GM12872 (cell line): ENCODE data around the gene JHY.

Experiments used
- TF ChIP-seq, protein P1 (sequence below): IDR thresholded peaks from 3 replicates; pipeline ENCODE4 v1.5.1; 2011; ENCODE audit warnings: low read depth, mild to moderate bottlenecking, low read length, moderate library complexity; ENCODE audit not compliant: insufficient read depth

Gene JHY

DNA sequence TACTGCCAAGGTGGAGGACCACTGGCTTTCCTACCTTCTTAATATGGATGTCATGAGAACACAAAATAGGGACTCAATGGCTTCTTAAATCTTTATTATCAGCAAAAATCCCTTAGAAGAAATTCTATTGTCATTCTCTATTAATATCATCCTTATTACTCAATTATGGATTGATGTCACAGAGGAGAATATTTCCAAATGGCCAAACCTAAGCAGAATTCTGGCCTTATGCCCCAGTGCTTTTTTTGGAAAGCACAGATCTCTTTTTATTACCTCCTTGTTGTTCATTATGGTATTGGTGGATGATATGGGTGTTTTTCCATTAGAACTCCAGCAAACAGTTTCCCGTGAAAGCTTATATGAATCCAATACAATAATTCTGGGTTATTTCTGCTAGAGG lies 34.4 kb upstream of the JHY start:
- TF ChIP-seq, protein P1, sequence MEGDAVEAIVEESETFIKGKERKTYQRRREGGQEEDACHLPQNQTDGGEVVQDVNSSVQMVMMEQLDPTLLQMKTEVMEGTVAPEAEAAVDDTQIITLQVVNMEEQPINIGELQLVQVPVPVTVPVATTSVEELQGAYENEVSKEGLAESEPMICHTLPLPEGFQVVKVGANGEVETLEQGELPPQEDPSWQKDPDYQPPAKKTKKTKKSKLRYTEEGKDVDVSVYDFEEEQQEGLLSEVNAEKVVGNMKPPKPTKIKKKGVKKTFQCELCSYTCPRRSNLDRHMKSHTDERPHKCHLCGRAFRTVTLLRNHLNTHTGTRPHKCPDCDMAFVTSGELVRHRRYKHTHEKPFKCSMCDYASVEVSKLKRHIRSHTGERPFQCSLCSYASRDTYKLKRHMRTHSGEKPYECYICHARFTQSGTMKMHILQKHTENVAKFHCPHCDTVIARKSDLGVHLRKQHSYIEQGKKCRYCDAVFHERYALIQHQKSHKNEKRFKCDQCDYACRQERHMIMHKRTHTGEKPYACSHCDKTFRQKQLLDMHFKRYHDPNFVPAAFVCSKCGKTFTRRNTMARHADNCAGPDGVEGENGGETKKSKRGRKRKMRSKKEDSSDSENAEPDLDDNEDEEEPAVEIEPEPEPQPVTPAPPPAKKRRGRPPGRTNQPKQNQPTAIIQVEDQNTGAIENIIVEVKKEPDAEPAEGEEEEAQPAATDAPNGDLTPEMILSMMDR = no peak

DNA sequence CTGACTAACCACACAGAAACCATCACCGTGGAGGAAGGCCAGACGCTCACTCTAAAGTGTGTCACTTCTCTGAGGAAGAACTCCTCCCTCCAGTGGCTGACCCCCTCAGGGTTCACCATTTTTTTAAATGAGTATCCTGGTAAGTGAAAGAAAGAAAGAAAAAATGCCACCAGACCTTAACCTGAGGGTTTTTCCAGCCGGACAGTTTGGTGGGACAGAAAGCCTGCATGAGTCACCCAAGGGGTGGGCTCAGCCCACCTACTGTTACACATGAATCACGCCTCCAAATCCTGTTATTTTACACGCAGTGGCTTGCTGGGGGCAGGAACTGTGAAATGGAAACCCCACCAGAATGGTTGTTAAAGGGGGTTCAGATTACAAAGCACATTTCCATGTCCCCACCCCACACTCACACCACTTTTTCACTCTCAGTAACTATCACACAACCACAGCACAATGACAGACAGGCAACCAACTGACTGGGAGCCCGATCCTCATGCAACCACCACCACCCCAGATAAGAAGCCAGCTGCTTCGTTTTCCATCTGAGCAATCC lies 32.4 kb upstream of the JHY start:
- TF ChIP-seq, protein P1 = no peak

DNA sequence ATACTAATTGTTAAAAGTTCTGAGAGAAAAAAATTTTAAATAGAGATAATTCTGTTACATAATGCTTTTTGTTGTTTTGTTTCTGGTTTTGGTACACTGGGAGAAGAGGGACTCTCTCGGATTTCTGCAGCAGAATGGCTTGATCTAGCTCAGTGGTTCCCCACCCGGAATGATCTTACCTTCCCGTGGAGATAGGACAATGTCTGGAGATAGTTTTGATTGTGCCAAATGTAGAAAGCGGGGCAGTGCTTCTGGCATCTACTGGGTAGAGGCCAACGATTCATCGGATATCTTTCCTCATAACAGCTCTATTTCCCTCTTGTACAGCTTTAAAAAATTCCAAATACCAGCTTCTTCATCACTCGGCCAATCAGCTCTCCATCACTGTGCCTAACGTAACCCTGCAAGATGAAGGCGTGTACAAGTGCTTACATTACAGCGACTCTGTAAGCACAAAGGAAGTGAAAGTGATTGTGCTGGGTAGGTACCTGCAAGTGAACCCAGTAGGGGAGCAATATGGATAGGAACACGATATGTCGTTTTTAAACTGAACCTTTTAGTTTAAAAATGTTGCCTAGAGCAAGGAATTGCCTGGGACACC lies 31.1 kb upstream of the JHY start:
- TF ChIP-seq, protein P1 = no peak

DNA sequence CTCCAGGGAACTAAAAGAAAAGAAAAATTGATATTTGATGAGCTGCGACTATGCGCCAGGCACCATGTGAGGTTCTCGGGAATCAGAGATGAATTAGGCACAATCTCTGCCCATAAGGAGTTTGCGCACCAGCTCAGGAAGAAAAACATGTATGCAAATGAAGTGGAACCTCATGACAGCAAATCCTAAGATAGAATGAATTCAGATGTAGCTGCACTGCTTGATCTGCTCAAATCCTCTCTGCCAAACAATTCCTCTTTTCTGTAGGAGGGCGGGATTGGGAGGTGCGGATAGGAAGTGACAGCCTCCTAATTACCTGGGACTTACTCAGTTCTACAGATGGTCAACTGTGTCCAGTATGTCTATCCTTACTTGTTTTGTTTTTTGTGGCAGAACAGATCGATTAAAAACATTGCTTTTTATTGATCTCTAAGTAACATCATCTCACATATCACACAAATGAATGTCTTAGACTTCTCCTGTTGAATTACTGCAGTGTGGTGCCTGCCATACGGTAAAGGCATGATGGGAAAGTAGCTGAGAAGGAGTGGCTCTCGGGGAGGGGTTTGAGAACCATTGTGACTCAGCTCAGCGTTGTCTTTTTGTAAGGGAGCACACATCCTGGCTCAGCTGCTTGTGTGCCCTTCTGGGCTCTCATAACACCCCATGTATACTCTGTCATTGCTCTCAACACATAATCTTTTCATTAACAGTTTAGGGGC lies 30.3 kb upstream of the JHY start:
- TF ChIP-seq, protein P1 = no peak

DNA sequence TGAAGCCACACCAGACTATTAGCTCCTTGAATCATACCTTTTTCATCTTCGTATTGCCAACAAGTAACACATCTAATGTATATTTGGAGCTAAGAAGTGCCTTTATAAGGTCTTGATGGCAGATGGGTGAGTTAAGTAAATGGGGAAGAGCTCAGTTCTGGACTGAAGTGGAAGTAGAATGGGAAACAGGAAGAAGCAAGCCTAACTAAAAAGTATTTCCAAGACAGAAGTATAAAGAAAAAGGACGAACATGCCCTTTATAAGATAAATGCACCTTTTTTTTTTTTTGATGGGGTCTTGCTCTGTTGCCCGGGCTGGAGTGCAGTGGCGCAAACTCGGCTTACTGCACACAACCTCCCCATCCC lies 29.8 kb upstream of the JHY start:
- TF ChIP-seq, protein P1 = no peak

DNA sequence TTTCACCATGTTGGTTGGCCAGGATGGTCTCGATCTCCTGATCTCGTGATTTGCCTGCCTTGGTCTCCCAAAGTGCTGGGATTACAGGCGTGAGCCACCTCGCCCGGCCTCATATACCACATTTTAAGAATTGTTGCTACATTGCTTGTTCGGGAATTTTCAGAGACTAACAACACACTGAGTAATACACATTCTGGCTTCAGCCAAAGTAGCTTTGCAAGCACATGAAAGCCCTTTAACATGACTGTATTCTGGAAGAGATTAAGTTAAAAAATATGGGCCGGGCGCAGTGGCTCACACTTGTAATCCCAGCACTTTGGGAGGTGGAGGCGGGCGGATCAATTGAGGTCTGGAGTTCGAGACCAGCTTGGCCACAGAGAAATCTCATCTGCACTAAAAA lies 29.3 kb upstream of the JHY start:
- TF ChIP-seq, protein P1 = no peak

DNA sequence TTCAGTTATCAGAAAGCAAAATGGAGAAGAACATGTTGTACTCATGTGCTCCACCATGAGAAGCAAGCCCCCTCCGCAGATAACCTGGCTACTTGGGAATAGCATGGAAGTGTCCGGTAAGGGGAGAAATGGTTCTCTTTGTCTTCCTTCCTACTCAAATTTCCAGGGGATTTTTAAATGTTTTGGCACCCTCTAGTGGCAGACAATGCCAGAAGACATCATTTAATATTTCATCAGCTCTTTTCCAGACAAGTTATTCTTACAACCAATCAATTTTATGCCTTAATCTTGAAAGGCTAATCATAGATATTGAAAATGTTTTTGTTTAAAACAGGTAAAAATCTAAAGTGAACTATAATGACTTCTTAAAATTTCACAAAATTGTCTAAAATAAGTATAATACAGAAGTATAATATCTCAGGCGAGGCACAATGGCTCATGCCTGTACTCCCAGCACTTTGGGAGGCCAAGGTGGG lies 28.6 kb upstream of the JHY start:
- TF ChIP-seq, protein P1 = peak; percentile 63
